ENCODE measurements around the gene XAGE1A. TPM values are rescaled to one million over a fixed set of nuclear protein-coding genes. Genes with fewer than 3 reads are reported as not detected.
"Not testable (repeated sequence)": the region's sequence is repeated elsewhere in the genome, so short reads cannot be mapped to it uniquely, and the experiment has no call there.

The XAGE1A gene
- polyA plus RNA-seq (ENCODE audit: insufficient read length): not detected

GRCh38 chrX:52495545-52496418, at the start of gene XAGE1A:
Gene XAGE1A, plus strand, starts transcription at chrX:52495808. Its CDS starts 1,554 bp downstream, at chrX:52497362.
- DNase-seq (ENCODE audit: low read depth): not testable (repeated sequence)

DNA sequence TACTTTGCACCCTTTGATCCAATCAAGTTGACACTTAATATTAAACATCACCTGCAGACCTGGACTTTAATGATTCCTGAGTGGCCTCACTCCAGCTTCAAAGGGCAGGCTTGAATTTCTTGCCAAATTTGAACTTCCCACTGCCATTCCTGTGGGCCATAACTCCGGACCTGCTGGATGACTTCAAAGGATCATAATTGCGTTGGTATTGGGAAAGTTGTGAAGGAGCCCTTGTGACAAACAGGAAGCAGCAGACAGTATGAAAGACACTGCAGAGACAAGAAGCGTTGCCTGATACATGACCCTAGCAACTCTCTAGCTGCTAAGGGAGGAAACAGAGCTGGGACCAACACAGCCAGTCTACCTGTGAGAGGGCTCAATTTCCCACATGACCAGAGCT, 43.6 kb upstream of the XAGE1A start:
- DNase-seq (ENCODE audit: low read depth): not testable (repeated sequence)

GRCh38 chrX:52471301-52471700, 24.3 kb upstream of the XAGE1A start:
- not testable (repeated sequence) for DNase-seq (ENCODE audit: low read depth)

DNA sequence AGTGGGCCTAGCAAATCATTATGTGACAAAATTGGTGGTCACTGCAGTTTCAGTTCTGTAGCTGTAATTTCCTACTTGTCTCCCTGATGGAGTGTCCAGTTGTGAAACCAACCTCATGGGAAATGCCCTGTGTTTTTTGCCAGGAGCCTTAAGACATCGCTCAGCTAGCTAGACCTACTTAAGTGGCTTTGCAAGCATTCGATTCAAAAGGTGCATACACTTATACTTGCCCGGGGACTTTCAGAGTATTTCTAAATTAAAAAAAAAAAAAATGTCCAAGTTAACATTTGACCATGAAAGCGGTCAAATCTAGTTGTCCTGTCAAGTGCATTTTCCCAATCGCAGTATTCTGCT, 788 bp downstream of the XAGE1A start:
- DNase-seq (ENCODE audit: low read depth): not testable (repeated sequence)

DNA sequence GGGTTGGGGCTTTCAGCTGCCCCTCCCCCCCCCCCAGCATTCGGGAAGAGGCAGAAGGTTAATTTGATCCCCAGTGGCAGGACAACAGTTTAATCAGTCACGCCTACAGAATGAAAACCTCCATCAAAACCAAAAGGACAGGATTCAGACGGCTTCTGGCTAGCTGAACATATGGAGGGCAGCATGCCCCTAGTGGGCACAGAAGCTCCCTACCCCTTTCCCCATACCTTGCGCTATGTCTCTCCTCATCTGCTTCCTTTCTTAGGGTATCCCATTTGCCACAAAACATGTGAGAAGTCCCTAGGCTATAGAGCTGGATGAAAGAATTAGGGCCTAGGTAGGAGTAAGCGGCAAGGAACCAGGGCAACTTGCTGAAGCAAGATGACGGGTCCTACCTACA, 5.8 kb downstream of the XAGE1A start:
- not testable (repeated sequence) for DNase-seq (ENCODE audit: low read depth)

GRCh38 chrX:52504551-52504950, 8.9 kb downstream of the XAGE1A start:
- DNase-seq (ENCODE audit: low read depth): no peak

DNA sequence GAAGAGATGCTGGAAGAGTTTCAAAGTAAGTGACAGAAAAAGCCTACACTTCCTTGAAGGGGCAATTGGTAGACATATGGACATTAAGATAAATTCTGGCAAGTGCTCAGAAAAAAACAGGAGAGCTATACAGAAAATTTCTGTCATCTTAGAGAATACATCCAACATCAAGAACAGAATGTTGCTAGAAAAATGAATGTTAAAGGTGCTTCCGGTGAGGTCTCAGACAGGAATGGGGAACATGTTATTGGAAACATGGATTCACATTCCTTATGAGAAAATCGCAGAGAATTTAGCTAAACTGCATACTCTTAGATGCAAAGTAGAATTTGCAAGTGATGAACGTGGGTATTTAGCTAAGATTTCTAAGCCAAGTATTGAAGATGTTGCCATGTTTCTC, 11.7 kb downstream of the XAGE1A start:
- no peak for DNase-seq (ENCODE audit: low read depth)

GRCh38 chrX:52509916-52510315, 14.3 kb downstream of the XAGE1A start:
- DNase-seq (ENCODE audit: low read depth): no peak

DNA sequence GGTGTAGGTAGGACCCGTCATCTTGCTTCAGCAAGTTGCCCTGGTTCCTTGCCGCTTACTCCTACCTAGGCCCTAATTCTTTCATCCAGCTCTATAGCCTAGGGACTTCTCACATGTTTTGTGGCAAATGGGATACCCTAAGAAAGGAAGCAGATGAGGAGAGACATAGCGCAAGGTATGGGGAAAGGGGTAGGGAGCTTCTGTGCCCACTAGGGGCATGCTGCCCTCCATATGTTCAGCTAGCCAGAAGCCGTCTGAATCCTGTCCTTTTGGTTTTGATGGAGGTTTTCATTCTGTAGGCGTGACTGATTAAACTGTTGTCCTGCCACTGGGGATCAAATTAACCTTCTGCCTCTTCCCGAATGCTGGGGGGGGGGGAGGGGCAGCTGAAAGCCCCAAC, 15.5 kb downstream of the XAGE1A start:
- not testable (repeated sequence) for DNase-seq (ENCODE audit: low read depth)

DNA sequence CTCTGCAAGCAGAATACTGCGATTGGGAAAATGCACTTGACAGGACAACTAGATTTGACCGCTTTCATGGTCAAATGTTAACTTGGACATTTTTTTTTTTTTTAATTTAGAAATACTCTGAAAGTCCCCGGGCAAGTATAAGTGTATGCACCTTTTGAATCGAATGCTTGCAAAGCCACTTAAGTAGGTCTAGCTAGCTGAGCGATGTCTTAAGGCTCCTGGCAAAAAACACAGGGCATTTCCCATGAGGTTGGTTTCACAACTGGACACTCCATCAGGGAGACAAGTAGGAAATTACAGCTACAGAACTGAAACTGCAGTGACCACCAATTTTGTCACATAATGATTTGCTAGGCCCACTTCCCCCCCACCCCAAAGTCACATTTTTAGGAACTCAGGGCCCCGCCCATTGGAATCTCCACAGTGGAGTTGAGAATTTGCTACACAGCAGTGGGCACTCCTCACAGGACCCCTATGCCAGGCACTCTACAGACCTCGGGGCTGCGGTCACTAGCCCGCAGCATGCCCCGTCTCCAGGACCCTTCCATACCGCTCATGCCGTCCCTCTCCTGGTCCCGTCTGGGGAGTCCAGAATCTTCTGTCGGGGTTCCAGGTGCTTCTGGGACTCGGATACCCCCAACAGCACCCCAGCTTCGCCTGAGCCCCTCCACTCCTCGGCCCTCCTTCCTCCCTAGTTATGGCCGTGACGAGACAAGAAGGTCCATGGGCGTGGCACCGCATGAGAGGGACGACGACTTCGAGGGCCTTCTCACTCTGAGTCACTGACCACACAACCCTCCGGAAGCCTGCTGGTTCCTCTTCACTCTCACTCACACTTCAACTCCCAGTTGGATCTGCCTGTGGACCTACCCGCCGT, 20.7 kb downstream of the XAGE1A start:
- not testable (repeated sequence) for DNase-seq (ENCODE audit: low read depth)

GRCh38 chrX:52516987-52517325, 21.3 kb downstream of the XAGE1A start, which contains the start of gene XAGE1B:
Gene XAGE1B, minus strand, starts transcription at chrX:52517063. Its CDS starts 1,536 bp downstream, at chrX:52515527.
- not testable (repeated sequence) for DNase-seq (ENCODE audit: low read depth)

- DNase-seq (ENCODE audit: low read depth): not testable (repeated sequence)
Measured at GRCh38 chrX:52541051-52541450, 45.4 kb downstream of the XAGE1A start.

- DNase-seq (ENCODE audit: low read depth): no peak
Measured at GRCh38 chrX:52542311-52542710, 46.7 kb downstream of the XAGE1A start.

DNA sequence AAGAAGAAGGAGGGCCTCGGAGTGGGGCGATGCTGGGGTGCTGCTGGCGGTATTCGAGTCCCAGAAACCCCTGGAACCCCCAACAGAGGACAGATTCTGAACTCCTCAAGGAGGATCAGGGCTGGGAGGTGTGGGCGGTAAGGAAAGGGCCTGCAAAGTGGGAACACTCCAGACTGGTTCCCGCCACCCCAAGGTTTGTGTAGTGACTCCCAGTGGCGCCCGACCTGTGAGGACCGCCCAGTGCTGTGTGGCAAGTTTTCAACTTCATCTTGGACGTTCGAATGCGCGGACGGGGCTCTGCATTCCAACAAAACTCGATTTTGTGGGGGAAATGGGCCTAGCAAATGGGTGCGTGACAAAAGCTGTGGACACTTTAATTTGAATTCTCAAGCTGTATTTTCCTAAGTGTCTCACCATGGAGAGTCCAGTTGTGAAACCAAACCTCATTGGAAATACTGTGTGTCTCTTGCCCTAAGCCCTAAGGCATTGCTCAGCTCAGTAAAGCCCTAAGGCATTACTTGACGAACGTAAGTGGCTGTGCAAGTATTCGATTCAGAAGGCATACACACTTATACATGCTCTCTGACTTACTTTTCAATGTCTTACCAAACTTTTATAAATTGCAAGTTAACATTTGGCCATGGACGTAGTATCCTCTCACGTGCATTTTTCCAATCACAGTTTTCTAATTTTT, 48.7 kb downstream of the XAGE1A start:
- DNase-seq (ENCODE audit: low read depth): no peak

- DNase-seq (ENCODE audit: low read depth): not testable (repeated sequence)
Measured at GRCh38 chrX:52548769-52549168, 53.2 kb downstream of the XAGE1A start.

Other genes with a start within 250 kb of the XAGE1A start
- gene XAGE2, start 126.8 kb upstream of the XAGE1A start, polyA plus RNA-seq (ENCODE audit: insufficient read length): not detected
- gene XAGE1B, start 21.3 kb downstream of the XAGE1A start, polyA plus RNA-seq (ENCODE audit: insufficient read length): 0.30 TPM
- gene SSX7, start 159.1 kb downstream of the XAGE1A start, polyA plus RNA-seq (ENCODE audit: insufficient read length): not detected
- not detected for gene SSX2, start 211.4 kb downstream of the XAGE1A start, polyA plus RNA-seq (ENCODE audit: insufficient read length)

Measured in forelimb muscle (tissue), 1 donor.